OCI-LY3 (cell line): ENCODE data around the gene DNAH11.
"Not testable (repeated sequence)": the region's sequence is repeated elsewhere in the genome, so short reads cannot be mapped to it uniquely, and the experiment has no call there.

ENCODE experiments used
- EZH2phosphoT487 ChIP-seq: fragments of 200-600 bp; shearing (Covaris generic); IDR thresholded peaks from 2 replicates; pipeline ENCODE4 v1.6.1; 2018; ENCODE audit warnings: antibody characterized with exemption, mixed run types, low read depth
- TF ChIP-seq, protein P1 (sequence below): fragments of 200-600, 300-600 bp; sonication (generic); IDR thresholded peaks from 2 replicates; pipeline ENCODE4 v1.5.1; 2014; ENCODE audit warnings: antibody characterized with exemption, low read length, low read depth

- TF ChIP-seq, protein P1, sequence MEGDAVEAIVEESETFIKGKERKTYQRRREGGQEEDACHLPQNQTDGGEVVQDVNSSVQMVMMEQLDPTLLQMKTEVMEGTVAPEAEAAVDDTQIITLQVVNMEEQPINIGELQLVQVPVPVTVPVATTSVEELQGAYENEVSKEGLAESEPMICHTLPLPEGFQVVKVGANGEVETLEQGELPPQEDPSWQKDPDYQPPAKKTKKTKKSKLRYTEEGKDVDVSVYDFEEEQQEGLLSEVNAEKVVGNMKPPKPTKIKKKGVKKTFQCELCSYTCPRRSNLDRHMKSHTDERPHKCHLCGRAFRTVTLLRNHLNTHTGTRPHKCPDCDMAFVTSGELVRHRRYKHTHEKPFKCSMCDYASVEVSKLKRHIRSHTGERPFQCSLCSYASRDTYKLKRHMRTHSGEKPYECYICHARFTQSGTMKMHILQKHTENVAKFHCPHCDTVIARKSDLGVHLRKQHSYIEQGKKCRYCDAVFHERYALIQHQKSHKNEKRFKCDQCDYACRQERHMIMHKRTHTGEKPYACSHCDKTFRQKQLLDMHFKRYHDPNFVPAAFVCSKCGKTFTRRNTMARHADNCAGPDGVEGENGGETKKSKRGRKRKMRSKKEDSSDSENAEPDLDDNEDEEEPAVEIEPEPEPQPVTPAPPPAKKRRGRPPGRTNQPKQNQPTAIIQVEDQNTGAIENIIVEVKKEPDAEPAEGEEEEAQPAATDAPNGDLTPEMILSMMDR: not testable (repeated sequence)
- TF ChIP-seq EZH2phosphoT487: not testable (repeated sequence)
Observed at GRCh38 chr7:21933293-21933692, 390.5 kb downstream of the DNAH11 start.
